CD4-positive, alpha-beta T cell treated with Interleukin-2 at 100 ng/mL for 4 hours (primary cell): Measurements from ENCODE around the gene EDNRA.

Source experiments
- DNase-seq: peaks from one replicate; pipeline ENCODE4 v3.0.0-alpha.2; 2020; ENCODE audit warnings: low spot score

The EDNRA gene

GRCh38 chr4:147498031-147498660 is 17.2 kb downstream of the EDNRA start:
- DNase-seq = no peak

- DNase-seq = no peak
Observed at GRCh38 chr4:147508346-147508745, 27.4 kb downstream of the EDNRA start.

GRCh38 chr4:147509386-147509785 is 28.5 kb downstream of the EDNRA start:
- no peak for DNase-seq

- no peak for DNase-seq
Observed at GRCh38 chr4:147510962-147511668, 30.2 kb downstream of the EDNRA start.

- DNase-seq = no peak
Observed at GRCh38 chr4:147513091-147513490, 32.2 kb downstream of the EDNRA start.

GRCh38 chr4:147513952-147514351 is 33.1 kb downstream of the EDNRA start:
- no peak for DNase-seq

- no peak for DNase-seq
Observed at GRCh38 chr4:147515220-147515936, 34.5 kb downstream of the EDNRA start.

GRCh38 chr4:147516133-147516532 is 35.2 kb downstream of the EDNRA start:
- no peak for DNase-seq

GRCh38 chr4:147518086-147518485 is 37.2 kb downstream of the EDNRA start:
- no peak for DNase-seq

GRCh38 chr4:147518846-147519767 is 38.2 kb downstream of the EDNRA start:
- DNase-seq = peak; percentile 35

GRCh38 chr4:147524601-147525000 is 43.7 kb downstream of the EDNRA start:
- no peak for DNase-seq

- DNase-seq = no peak
Observed at GRCh38 chr4:147525494-147526271, 44.8 kb downstream of the EDNRA start.

GRCh38 chr4:147526272-147526654 is 45.4 kb downstream of the EDNRA start:
- DNase-seq = no peak

GRCh38 chr4:147528054-147528453 is 47.2 kb downstream of the EDNRA start:
- no peak for DNase-seq

GRCh38 chr4:147530134-147530533 is 49.2 kb downstream of the EDNRA start:
- DNase-seq = no peak

- DNase-seq = no peak
Observed at GRCh38 chr4:147530723-147531122, 49.8 kb downstream of the EDNRA start.

GRCh38 chr4:147532896-147533295 is 52.0 kb downstream of the EDNRA start:
- no peak for DNase-seq

GRCh38 chr4:147533331-147533730 is 52.4 kb downstream of the EDNRA start:
- no peak for DNase-seq

GRCh38 chr4:147535124-147535523 is 54.2 kb downstream of the EDNRA start:
- no peak for DNase-seq

- DNase-seq = no peak
Observed at GRCh38 chr4:147538711-147539110, 57.8 kb downstream of the EDNRA start.

GRCh38 chr4:147539959-147540358 is 59.1 kb downstream of the EDNRA start:
- DNase-seq = no peak
